HG02623 (cell line): ENCODE data around the gene ZDHHC11B.

Experiments
- ATAC-seq: cut with Tn5 transposase; IDR thresholded peaks from one replicate; pipeline ENCODE4 v1.9.1; 2021; ENCODE audit warnings: moderate library complexity; ENCODE audit not compliant: unreplicated experiment

The ZDHHC11B gene

DNA sequence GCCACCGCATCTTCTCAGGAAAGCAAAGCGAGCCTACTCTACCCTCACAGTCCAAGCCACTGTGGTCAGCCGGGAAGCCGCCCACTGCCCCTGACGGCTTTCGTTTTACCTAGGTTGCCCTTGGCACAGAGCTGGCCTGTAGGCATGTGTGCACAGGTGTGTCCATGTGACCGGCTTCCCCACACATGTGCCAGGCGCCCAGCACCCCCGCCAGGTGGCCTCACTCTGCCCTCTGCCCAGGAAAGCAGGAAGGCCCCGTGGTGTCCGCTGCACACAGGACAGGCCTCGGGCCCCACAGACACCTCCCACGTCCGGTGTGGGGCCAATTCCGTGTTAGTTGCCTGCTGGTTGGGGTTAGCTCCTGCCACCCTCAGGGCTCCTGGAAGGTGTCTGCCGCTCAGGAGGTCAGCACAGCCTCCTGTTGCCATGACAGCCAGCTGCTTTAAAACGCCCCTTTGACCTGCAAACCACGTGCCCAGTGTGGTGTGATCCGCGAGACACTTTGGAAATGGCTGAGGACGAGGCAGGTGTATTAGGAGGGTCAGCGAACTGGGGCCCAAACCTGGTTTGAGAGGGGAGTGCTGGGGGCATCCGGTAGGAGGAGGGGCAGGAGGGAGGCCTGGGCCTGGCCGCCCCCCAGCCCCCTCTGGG lies 120.1 kb downstream of the ZDHHC11B start:
- no peak for ATAC-seq

DNA sequence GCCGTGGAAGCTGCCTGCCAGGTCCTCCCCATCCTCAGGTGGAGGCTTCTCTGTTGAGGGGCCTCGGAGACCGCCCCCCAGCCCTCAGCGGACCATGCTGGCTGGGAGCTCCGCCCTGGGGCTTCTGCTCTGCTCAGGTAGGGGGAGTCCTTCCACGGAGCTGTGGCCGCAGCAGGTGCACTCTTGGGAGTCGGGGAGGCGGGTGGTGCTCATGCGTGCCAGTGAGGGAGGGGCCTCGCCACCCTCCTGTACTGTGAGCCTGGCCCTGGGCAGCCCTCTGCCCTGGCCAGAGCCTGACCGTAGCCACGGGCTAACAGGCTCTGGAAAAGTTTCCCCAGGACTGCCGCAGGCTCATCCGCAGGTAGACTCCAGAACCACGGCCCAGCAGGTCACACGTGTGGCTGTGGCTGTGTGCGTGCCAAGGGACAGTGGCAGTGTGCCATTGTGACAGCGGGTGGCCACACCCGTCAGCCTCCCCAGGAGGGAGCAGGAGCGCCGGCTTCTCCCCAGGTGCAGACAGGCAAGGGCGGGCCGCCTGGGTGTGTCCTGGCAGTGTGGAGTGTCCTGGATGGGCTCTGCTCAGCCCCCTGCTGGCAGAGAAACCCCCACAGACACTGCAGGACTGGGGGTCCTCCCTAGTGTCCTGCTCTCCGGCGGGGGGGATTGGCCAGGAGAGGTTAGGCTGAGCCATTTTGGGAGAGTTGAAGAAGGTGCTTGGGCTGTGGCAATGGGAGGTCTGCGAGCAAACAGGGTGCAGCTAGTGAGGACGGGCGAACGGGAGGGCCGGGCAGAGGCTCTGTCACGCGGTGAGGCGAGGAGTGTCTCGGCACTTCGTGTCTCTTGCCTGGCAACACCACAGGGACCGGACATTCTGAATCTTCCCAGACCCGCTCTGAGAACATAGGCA lies 120.8 kb downstream of the ZDHHC11B start:
- ATAC-seq, result no peak

DNA sequence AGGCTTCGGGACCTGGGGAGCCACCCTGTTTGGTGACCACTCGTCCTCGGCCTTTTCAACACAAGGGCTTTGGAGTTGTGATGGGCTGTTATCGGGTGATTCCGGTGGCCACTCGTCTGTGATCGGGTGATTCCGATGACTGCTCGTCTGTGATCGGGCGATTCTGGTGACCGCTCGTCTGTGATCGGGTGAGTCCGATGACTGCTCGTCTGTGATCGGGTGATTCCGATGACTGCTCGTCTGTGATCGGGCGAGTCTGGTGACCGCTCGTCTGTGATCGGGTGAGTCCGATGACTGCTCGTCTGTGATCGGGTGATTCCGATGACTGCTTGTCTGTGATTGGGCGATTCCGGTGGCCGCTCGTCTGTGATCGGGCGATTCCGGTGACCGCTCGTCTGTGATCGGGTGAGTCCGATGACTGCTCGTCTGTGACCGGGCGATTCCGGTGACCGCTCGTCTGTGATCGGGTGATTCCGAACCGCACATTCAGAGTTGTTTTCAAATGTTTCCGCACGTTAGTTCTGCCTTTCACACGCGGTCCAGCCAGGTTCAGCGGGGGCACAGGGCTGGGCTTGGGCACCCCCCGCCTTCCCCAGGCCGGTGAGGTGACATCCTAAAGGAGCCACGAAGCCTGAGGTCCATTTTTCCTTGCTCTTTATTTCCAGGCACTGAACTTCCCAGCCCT lies 121.6 kb downstream of the ZDHHC11B start:
- no peak for ATAC-seq

DNA sequence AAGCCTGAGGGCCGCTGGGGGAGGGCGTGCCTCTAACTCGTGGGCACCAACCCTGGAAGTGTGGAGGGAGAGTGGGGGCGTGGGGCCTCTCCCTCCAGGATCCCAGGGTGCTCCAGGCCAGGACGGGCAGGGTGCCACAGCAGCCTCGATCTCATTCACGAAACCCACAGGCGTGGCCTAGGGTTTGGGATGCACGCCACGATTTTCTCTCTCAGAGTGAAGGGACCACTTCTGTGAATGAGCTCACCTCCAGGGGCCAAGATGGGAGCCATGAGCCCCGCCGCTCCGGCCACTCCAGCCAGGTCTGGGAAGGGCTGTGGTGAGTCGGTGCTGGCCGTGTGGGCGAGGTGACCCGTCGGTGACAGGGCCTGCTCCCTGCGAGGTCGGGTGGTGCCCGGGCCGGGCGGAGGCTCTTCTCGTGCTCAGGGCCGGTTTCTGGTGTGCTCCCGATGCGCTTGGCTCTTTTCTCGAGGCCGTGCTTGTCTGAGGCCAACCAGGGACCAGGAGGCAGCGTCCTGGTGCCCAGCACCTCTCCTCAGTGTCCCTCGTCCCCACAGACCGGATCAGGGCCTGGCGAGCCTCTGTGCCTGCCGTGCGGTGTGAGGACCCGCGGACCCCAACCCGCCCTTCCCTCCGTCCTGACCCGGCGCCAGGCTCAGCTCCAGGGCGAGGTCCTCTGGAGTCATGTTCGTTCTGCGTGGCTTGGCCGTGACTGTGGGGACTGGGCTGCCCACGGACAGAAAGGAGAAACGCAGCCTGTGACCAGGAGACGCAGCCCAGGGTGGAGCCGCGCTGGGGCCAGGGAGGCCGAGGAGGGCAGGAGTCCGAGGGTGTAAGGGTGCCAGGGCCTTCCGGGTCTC lies 122.4 kb downstream of the ZDHHC11B start:
- ATAC-seq, result no peak

DNA sequence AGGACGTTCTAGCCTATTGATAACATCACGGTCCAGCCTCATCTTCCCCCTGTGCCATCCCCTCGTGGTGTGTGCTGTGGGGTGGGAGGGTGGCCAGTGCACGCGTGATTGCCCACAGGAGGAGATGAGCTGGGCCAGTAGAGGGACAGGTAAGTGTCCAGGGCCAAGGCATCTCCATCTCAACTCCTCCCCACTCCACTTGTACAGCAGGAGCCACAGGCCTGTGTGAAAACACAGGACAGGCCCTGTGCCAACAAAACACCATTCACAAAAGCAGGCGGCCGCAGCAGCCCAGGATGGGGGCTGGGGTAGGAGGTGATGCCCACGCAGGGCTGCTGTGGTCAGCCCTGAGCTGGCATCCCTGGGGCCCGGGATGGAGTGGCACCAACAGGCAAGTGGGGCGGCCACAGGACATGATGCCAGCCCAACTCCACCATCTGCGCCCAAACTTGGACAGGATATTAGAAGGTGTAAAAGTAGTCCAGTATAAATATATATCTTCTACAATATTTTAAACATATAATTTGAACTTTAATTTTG lies 124.0 kb downstream of the ZDHHC11B start:
- no peak for ATAC-seq
